Renal cortex interstitium (tissue), 11 donors: Measurements from ENCODE around the gene PRIM2. TPM values are rescaled to one million over a fixed set of nuclear protein-coding genes. Genes with fewer than 3 reads are reported as not detected.
"Not testable (repeated sequence)": the region's sequence is repeated elsewhere in the genome, so short reads cannot be mapped to it uniquely, and the experiment has no call there.

Experiments used
- DNase-seq, 11 donors: peaks; one replicate each; pipeline ENCODE4 v3.0.0-alpha.2; 2013; ENCODE audit warnings: low read depth in 9 of 11, low spot score in 4 of 11; ENCODE audit errors: extremely low read depth in 1 of 11
- polyA plus RNA-seq, 3 donors: library from polyadenylated mRNA; unstranded; fragments of 120-200 nt; gene quantifications; one replicate each; pipeline ENCODE4 v1.2.1, GENCODE V29; 2013; ENCODE audit not compliant: insufficient read length in 3 of 3

PRIM2 gene
- polyA plus RNA-seq, 3 donors, result 13.5 to 20.6 (median 16.9) TPM

DNA sequence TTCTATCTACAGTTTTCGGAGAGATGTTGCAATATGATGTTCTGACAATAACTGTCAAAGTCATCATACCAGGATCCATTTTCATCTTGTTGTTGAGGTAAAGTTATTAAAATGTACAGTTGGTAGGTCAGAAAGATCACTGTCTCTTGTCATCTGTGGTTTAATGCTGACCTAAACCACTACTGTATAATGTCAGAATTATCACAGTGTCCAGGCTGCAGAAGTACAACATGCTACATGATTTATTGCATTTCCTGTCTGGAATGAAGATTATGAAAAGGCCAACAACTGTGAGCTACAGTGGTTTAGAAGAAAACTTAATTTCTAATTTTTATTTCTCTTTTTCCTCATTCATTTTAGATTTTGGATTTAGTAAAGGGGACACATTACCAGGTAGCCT is 314.3 kb downstream of the PRIM2 start:
- not testable (repeated sequence) for DNase-seq

DNA sequence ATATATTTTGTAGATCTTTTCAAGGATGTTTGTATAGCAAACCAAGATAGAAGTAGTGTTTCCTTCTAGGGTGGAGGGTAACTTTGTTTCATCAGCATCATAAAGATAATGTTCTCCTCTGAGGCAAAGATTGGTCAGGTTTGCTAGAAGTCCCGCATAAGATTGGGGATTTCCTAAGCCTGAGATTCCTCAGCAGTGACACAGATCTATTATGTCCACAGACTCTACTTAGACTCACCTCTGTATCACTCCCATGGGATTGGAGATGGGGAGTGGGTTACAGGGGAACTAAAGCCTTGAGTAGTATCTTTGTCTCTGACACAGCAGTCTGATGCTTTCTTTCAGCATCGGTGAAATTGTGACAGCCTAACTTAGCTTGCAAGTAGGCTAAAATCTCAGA is 341.1 kb downstream of the PRIM2 start:
- DNase-seq, result not testable (repeated sequence)

DNA sequence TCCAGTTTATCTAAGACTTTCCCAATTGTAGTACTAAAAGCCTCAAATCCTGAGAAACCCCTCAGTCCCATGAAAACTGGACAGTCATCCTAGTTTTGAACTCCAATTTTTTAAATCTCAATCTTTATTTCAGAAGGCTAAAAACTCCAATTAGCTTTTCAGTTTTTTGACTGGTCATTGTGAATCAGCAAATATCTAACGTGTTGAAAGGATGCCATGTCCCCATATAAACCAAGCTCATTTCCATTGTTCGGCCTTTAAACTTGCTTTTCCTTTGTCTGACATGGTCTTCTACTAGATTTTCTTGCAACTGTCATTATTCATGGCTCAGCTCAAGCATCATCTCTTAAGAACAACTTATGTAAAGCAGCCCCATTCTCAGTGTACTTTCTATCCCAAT is 342.4 kb downstream of the PRIM2 start:
- DNase-seq, result not testable (repeated sequence)

DNA sequence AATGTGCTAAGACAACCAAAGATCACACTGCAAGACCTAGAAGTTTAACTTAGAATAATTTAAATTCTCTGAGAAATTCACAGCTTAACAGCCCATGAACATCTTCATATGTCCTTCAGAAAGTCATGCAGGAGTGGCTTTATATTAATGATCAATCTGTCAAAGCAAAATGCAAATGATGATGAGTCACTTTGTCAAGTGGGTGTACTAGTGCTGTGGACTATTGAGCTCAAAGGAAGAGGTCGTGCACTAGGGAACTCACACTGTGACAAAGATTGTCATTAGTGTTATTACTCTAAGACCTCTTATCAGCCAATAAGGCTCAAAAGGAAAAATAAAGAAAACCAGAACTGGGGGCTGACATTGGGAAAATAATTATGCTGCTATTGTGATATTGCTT is 343.5 kb downstream of the PRIM2 start:
- DNase-seq, result not testable (repeated sequence)

GRCh38 chr6:57668108-57668507 is 350.7 kb downstream of the PRIM2 start:
- not testable (repeated sequence) for DNase-seq

DNA sequence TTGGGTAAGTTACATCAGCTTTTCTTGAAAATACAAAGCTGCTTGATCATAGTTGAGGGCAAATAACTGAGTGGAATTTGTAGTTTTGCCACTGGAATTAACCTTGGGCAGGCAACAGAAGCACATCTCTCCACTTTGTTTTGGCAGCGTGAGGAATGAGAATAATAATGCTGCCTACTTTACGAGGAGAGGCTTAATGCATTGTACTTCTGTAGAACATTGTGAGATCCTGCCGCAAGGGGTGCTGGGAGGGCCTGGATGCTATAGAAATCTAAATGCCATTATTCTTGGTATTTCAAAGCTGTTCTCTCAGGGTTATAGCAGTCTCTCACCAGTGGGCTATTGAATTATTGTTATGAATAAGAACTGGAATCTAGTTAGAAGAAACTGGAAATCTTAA is 353.8 kb downstream of the PRIM2 start:
- DNase-seq, result not testable (repeated sequence)

GRCh38 chr6:57671937-57672627 is 354.7 kb downstream of the PRIM2 start:
- DNase-seq, result not testable (repeated sequence)

DNA sequence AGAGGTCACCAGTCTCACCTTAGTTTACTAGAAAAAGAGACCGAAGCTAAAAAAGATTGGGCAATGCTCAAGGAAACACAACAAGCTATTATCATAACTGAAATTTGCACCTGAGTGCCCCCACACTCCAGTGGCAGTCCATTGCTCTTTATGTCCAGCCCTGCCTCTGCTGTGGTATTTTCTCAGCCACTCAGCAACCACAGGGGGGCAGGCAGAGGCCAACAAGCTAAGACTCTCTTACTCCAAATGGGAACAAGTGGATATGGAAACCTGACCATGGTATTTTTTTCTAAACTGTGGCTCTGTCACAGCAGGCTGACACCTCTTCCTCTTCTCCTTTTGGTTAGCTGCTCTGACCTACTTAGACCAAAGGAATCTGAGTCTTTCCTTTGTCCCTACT is 355.9 kb downstream of the PRIM2 start:
- DNase-seq, result not testable (repeated sequence)

DNA sequence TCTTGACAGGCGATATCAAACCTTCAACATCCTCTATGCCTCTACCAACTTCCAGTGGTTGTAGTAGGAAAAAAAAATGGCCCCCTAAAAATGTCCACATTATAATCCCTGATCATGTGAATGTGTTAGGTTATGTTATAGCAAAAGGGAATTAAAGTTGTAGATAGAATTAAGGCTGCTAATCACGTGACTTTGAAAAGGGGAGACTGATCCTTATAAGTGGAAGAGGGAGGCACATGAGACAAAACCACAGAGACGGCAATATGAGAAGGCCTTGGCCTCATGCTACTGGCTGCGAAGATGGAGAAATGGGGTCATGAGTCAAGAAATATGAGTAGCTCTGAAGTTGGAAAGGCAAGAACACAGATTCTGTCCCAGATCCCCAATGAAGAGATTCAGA is 358.0 kb downstream of the PRIM2 start:
- not testable (repeated sequence) for DNase-seq

DNA sequence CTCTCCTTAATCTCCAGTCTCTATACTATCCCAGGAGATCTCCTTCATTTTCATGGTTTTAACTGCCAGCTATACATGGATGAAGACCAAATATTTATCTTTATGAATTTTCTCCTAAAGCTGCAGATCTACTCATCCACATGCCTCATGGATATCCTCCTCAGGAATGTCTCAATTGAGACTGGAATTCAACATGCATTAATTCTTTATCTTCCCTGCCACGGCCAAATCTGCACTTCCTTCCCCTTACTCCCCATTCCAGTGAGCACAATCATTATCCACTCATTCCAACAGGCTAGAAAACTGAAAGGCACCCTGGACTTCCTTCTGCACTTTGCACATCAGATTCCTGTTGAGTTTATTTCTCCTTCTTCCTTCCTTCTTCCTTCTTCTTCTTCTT is 379.0 kb downstream of the PRIM2 start:
- not testable (repeated sequence) for DNase-seq

Other genes starting within 250 kb of the PRIM2 start
- gene ZNF451, start 227.4 kb upstream of the PRIM2 start, polyA plus RNA-seq, result 10 to 100 TPM; 31.0 to 46.6 (median 39.1) TPM
- gene BAG2, start 145.3 kb upstream of the PRIM2 start, polyA plus RNA-seq, result 1 to 10 TPM; 5.1 to 6.4 (median 5.4) TPM
- 10 to 100 TPM; 32.7 to 42.3 (median 35.6) TPM for gene RAB23, start 95.3 kb upstream of the PRIM2 start, polyA plus RNA-seq